HG03354 (cell line): ENCODE measurements around the gene TOLLIP.
"Not testable (repeated sequence)": the region's sequence is repeated elsewhere in the genome, so short reads cannot be mapped to it uniquely, and the experiment has no call there.

Experiments used
- ATAC-seq: cut with Tn5 transposase; IDR thresholded peaks from one replicate; pipeline ENCODE4 v1.9.1; 2021; ENCODE audit warnings: mild to moderate bottlenecking; ENCODE audit not compliant: unreplicated experiment, poor library complexity, severe bottlenecking

Gene TOLLIP

DNA sequence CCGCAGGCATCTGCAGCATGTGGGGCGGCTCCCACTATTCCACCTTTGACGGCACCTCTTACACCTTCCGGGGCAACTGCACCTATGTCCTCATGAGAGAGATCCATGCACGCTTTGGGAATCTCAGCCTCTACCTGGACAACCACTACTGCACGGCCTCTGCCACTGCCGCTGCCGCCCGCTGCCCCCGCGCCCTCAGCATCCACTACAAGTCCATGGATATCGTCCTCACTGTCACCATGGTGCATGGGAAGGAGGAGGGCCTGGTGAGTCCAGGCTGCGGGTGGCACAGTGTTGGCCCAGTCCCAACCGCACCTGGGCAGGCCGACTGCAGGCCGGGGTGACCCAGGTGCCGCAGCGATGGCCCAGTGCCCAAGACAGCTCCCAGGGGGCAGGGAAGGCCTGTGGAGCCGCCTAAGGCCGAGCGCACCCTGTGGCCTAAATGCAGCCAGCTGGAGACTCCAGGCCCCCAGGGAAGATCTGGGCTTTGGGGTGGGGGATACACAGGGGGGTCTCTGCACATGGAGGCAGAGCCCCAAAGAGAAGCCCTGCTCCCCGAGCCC, 55.3 kb downstream of the TOLLIP start:
- no peak for ATAC-seq

DNA sequence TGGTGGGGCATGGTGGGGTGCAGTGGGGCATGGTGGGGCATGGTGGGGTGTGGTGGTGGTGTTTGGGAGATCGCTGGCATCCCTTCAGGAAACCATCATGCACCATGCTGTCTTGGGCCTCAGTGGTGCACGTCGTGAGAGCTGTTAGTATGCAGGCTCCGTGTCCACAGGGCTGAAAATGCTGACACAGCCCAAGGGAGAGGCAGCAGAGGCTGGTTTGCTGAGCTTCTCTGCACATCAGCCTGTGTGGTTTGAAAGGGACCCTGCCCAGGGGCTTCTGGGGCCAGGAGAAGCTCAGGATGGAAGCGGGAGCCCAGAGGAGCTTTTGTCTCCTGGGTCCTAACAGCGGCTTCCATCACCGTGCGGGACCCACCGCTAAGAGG, 56.3 kb downstream of the TOLLIP start:
- no peak for ATAC-seq

DNA sequence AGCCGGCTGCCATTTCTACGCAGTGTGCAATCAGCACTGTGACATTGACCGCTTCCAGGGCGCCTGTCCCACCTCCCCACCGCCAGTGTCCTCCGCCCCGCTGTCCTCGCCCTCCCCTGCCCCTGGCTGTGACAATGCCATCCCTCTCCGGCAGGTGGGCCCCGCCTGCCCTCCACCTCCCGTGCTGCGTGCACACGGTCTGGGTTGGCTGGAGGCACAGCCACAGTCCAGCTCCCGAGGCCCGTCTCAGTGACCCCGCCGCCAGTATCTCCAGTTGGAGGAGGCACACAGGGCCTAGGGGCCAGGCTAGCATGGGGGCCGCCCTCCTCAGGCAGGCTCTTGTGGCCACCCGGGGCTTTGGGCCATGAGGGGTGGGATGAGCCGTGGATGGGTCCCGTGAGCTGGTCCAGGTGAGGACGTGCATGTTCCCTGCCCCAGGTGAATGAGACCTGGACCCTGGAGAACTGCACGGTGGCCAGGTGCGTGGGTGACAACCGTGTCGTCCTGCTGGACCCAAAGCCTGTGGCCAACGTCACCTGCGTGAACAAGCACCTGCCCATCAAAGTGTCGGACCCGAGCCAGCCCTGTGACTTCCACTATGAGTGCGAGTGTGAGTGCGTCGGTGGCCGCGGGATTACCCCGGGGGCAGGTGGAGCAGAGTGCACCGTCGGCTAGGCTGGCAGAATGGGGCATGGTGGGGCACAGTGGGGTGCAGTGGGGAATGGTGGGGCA, 56.9 kb downstream of the TOLLIP start:
- ATAC-seq: no peak

DNA sequence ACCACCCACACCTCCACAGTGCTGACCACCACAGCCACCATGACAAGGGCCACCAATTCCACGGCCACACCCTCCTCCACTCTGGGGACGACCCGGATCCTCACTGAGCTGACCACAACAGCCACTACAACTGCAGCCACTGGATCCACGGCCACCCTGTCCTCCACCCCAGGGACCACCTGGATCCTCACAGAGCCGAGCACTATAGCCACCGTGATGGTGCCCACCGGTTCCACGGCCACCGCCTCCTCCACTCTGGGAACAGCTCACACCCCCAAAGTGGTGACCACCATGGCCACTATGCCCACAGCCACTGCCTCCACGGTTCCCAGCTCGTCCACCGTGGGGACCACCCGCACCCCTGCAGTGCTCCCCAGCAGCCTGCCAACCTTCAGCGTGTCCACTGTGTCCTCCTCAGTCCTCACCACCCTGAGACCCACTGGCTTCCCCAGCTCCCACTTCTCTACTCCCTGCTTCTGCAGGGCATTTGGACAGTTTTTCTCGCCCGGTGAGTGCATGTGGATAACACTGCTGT, 58.1 kb downstream of the TOLLIP start:
- no peak for ATAC-seq

DNA sequence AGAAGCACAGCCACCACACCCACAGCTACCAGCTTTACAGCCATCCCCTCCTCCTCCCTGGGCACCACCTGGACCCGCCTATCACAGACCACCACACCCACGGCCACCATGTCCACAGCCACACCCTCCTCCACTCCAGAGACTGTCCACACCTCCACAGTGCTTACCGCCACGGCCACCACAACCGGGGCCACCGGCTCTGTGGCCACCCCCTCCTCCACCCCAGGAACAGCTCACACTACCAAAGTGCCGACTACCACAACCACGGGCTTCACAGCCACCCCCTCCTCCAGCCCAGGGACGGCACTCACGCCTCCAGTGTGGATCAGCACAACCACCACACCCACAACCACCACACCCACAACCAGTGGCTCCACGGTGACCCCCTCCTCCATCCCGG, 59.0 kb downstream of the TOLLIP start:
- ATAC-seq: not testable (repeated sequence)

DNA sequence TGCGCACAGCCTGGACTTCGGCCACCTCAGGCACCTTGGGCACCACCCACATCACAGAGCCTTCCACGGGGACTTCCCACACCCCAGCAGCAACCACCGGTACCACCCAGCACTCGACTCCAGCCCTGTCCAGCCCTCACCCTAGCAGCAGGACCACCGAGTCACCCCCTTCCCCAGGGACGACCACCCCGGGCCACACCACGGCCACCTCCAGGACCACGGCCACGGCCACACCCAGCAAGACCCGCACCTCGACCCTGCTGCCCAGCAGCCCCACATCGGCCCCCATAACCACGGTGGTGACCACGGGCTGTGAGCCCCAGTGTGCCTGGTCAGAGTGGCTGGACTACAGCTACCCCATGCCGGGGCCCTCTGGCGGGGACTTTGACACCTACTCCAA, 60.5 kb downstream of the TOLLIP start:
- ATAC-seq: not testable (repeated sequence)

DNA sequence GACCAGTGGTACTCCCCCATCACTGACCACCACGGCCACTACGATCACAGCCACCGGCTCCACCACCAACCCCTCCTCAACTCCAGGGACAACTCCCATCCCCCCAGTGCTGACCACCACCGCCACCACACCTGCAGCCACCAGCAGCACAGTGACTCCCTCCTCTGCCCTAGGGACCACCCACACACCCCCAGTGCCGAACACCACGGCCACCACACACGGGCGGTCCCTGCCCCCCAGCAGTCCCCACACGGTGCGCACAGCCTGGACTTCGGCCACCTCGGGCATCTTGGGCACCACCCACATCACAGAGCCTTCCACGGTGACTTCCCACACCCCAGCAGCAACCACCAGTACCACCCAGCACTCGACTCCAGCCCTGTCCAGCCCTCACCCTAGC, 62.4 kb downstream of the TOLLIP start:
- not testable (repeated sequence) for ATAC-seq

DNA sequence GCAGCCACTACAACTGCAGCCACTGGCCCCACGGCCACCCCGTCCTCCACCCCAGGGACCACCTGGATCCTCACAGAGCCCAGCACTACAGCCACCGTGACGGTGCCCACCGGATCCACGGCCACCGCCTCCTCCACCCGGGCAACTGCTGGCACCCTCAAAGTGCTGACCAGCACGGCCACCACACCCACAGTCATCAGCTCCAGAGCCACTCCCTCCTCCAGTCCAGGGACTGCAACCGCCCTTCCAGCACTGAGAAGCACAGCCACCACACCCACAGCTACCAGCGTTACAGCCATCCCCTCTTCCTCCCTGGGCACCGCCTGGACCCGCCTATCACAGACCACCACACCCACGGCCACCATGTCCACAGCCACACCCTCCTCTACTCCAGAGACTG, 63.1 kb downstream of the TOLLIP start:
- not testable (repeated sequence) for ATAC-seq

DNA sequence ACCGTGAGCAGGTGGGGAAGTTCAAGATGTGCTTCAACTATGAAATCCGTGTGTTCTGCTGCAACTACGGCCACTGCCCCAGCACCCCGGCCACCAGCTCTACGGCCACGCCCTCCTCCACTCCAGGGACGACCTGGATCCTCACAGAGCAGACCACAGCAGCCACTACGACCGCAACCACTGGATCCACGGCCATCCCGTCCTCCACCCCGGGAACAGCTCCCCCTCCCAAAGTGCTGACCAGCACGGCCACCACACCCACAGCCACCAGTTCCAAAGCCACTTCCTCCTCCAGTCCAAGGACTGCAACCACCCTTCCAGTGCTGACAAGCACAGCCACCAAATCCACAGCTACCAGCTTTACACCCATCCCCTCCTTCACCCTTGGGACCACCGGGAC, 63.7 kb downstream of the TOLLIP start:
- ATAC-seq: not testable (repeated sequence)

DNA sequence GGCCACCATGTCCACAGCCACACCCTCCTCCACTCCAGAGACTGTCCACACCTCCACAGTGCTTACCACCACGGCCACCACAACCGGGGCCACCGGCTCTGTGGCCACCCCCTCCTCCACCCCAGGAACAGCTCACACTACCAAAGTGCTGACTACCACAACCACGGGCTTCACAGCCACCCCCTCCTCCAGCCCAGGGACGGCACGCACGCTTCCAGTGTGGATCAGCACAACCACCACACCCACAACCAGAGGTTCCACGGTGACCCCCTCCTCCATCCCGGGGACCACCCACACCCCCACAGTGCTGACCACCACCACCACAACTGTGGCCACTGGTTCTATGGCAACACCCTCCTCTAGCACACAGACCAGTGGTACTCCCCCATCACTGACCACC, 64.9 kb downstream of the TOLLIP start:
- ATAC-seq: not testable (repeated sequence)

DNA sequence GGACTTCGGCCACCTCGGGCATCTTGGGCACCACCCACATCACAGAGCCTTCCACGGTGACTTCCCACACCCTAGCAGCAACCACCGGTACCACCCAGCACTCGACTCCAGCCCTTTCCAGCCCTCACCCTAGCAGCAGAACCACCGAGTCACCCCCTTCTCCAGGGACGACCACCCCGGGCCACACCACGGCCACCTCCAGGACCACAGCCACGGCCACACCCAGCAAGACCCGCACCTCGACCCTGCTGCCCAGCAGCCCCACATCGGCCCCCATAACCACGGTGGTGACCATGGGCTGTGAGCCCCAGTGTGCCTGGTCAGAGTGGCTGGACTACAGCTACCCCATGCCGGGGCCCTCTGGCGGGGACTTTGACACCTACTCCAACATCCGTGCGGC, 65.9 kb downstream of the TOLLIP start:
- ATAC-seq: not testable (repeated sequence)

DNA sequence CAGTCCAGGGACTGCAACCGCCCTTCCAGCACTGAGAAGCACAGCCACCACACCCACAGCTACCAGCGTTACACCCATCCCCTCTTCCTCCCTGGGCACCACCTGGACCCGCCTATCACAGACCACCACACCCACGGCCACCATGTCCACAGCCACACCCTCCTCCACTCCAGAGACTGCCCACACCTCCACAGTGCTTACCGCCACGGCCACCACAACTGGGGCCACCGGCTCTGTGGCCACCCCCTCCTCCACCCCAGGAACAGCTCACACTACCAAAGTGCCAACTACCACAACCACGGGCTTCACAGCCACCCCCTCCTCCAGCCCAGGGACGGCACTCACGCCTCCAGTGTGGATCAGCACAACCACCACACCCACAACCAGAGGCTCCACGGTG, 66.7 kb downstream of the TOLLIP start:
- ATAC-seq: not testable (repeated sequence)

DNA sequence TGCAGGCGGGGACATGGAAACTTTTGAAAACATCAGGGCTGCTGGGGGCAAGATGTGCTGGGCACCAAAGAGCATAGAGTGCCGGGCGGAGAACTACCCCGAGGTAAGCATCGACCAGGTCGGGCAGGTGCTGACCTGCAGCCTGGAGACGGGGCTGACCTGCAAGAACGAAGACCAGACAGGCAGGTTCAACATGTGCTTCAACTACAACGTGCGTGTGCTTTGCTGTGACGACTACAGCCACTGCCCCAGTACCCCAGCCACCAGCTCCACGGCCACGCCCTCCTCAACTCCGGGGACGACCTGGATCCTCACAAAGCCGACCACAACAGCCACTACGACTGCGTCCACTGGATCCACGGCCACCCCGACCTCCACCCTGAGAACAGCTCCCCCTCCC, 67.1 kb downstream of the TOLLIP start:
- no peak for ATAC-seq

DNA sequence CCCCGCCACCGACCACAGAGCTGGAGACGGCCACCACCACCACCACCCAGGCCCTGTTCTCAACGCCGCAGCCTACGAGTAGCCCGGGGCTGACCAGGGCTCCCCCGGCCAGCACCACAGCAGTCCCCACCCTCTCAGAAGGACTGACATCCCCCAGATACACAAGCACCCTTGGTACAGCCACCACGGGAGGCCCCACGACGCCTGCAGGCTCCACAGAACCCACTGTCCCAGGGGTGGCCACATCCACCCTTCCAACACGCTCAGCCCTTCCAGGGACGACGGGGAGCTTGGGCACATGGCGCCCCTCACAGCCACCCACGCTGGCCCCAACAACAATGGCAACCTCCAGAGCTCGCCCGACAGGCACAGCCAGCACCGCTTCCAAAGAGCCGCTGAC, 67.7 kb downstream of the TOLLIP start:
- ATAC-seq: no peak

DNA sequence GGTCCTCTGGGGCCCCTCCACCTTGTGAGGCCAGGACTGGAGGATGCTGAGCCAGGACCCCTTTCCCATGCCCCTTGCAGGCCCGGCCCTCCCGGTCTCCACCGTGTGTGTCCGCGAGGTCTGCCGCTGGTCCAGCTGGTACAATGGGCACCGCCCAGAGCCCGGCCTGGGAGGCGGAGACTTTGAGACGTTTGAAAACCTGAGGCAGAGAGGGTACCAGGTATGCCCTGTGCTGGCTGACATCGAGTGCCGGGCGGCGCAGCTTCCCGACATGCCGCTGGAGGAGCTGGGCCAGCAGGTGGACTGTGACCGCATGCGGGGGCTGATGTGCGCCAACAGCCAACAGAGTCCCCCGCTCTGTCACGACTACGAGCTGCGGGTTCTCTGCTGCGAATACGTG, 68.7 kb downstream of the TOLLIP start:
- ATAC-seq: no peak

DNA sequence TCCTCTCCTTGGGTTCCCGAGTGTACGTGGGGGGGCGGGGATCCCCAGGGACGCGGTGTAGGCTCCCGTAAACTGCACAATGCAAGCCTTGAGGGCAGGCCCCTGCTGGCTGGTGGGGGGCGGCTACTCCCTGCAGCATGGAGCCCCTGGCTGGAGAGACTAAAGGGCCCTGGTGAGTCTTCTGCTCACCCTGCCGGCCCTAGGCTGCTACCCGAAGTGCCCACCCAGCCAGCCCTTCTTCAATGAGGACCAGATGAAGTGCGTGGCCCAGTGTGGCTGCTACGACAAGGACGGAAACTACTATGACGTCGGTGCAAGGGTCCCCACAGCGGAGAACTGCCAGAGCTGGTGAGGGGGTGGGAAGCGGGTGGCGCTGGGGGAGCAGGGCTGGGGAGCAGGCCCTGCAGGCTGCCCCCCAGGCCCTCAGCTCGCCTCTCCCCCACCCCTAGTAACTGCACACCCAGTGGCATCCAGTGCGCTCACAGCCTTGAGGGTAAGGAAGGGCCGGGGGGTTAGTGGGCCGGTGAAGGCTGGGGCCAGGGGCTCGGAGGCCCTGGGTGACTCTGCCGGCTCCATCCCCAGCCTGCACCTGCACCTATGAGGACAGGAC, 69.7 kb downstream of the TOLLIP start:
- ATAC-seq: no peak

DNA sequence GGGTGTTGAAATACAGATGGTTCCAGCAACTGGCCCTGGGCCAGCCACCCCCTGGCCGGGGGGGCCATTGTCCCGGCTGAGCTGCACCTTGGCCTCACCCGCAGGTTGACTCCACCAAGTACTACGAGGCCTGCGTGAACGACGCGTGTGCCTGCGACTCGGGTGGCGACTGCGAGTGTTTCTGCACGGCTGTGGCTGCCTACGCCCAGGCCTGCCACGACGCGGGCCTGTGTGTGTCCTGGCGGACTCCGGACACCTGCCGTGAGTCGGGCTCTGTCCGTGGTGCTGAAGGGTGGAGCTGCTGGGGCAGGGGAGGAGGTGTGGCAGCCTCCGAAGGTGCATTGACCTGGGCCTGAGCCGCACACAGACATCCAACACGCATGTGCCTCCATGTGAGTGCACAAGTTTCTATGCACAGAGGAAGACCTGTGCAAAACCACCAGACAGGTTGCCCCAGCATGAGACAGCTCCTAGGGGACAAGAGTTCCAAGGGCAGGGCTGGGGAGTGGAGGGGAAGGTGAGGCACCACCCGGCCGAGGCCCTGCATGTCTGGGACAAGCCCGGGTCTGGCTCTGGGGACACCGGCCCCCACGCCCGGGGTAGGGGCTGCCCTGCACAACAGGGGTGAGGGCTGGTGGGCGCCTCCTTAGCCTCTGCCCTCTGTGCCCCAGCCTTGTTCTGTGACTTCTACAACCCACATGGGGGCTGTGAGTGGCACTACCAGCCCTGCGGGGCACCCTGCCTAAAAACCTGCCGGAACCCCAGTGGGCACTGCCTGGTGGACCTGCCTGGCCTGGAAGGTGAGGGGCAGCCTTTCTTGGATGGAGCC, 70.5 kb downstream of the TOLLIP start:
- ATAC-seq: no peak

DNA sequence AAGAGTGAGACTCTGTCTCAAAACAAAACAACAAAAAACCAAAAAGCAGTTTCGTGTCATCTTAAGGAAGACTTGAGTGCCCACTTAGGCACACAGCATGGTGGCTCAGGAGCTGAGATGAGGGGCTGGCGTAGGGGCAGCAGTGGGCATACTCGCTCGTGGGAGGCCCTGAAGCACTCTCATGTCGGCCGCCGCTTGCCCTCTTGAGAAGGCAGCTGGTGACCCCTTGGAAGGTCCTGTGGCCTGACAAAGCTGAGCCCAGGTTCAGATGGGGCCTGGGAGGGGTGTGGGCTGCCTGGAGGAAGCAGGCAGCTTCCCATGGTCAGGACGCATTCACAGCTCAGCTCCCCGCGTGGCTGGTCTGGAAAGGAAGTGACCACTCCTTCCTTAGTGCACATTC, 71.6 kb downstream of the TOLLIP start:
- ATAC-seq: no peak

DNA sequence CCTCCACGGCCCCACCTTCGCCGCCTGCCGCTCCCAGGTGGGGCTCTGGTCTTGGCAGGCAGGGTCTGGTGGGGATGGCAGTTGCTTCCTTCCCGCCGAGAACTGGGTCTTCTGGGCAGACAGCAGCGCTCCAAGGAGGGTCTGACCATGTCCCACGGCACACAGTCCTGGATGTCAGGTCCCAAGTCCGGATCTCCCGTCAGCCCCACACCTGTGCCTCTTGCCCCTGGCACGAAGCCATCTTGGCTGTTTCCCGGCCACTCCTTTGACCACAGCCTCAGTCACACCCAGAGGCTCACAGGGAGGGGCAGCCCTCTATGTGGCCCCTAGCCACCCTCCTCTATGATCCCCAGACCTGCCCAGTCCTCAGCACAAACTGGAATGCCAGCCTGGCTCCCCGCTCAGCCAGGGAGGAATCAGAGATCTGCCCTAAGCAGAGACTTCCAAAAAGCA, 72.3 kb downstream of the TOLLIP start:
- ATAC-seq: no peak
